K562 (cell line): ENCODE data around the gene CCDC18. TPM values are rescaled to one million over a fixed set of nuclear protein-coding genes. Genes with fewer than 3 reads are reported as not detected.

Experiments used
- FOXA1 ChIP-seq: fragments of 450-650 bp; IDR thresholded peaks from 2 replicates; pipeline ENCODE4 v1.6.1; 2016; ENCODE audit warnings: mild to moderate bottlenecking, borderline replicate concordance
- FOXP1 ChIP-seq: sonication (generic); formaldehyde crosslinking; IDR thresholded peaks from 2 replicates; pipeline ENCODE4 v1.8.0; 2022; ENCODE audit warnings: mild to moderate bottlenecking, missing genetic modification reagents
- KAT7 ChIP-seq: sonication (generic); formaldehyde crosslinking; IDR thresholded peaks from 2 replicates; pipeline ENCODE4 v1.8.0; 2022; ENCODE audit warnings: missing genetic modification reagents, mild to moderate bottlenecking, borderline replicate concordance
- NFYB ChIP-seq: IDR thresholded peaks from 2 replicates; pipeline ENCODE4 v1.6.1; 2011; ENCODE audit warnings: mild to moderate bottlenecking, moderate library complexity; ENCODE audit not compliant: insufficient read length; ENCODE audit errors: extremely low read depth
- PHF8 ChIP-seq: fragments of 200-600 bp; sonication (generic); IDR thresholded peaks from 2 replicates; pipeline ENCODE4 v1.6.1; 2012; ENCODE audit warnings: mixed run types, mild to moderate bottlenecking, inconsistent platforms, low read length, moderate library complexity, borderline replicate concordance
- POLR2B ChIP-seq: fragments of 450-650 bp; IDR thresholded peaks from 2 replicates; pipeline ENCODE4 v1.6.1; 2018; ENCODE audit warnings: low read depth; ENCODE audit not compliant: partially characterized antibody
- RAD21 ChIP-seq, 2 experiments: fragments of 250-450 bp in 1 of 2; fragments of 450-650 bp in 1 of 2; sonication (Bioruptor Pico) in 1 of 2; formaldehyde crosslinking in 1 of 2; IDR thresholded peaks in 1 of 2; conservative IDR thresholded peaks in 1 of 2; 2 replicates each; pipeline versions ENCODE4 v1.4.0 to v1.8.0; 2020 to 2022; ENCODE audit warnings: mild to moderate bottlenecking in 2 of 2, moderate library complexity in 1 of 2
- SIN3B ChIP-seq: fragments of 450-650 bp; IDR thresholded peaks from 2 replicates; pipeline ENCODE4 v1.6.1; 2017; ENCODE audit warnings: low read depth, mild to moderate bottlenecking, moderate library complexity
- TCF7L2 ChIP-seq: fragments of 150-350 bp; IDR thresholded peaks from 2 replicates; pipeline ENCODE4 v1.6.1; 2016; ENCODE audit warnings: low read depth, mild to moderate bottlenecking, low read length, moderate library complexity
- TCFL5 ChIP-seq: fragments of 250-450 bp; sonication (Bioruptor Pico); conservative IDR thresholded peaks from 2 replicates; pipeline ENCODE4 v1.6.1; 2021; ENCODE audit warnings: mild to moderate bottlenecking, moderate library complexity, matching md5 sums
- ZNF354B ChIP-seq: fragments of 250-450 bp; sonication (Bioruptor Pico); IDR thresholded peaks from 2 replicates; pipeline ENCODE4 v1.4.0; 2020
- ZNF407 ChIP-seq: fragments of 450-650 bp; IDR thresholded peaks from 2 replicates; pipeline ENCODE4 v1.6.1; 2016; ENCODE audit warnings: low read depth
- ZNF41 ChIP-seq: fragments of 250-450 bp; sonication (Bioruptor Pico); conservative IDR thresholded peaks from 2 replicates; pipeline ENCODE4 v1.4.0; 2020; ENCODE audit warnings: mild to moderate bottlenecking
- ZNF583 ChIP-seq: fragments of 250-450 bp; sonication (Bioruptor Pico); IDR thresholded peaks from 2 replicates; pipeline ENCODE4 v1.4.0; 2020
- ZSCAN32 ChIP-seq: fragments of 450-650 bp; formaldehyde crosslinking; IDR thresholded peaks from 2 replicates; pipeline ENCODE4 v1.4.0; 2020; ENCODE audit warnings: mild to moderate bottlenecking, moderate library complexity
- polyA plus RNA-seq, 8 experiments: library from polyadenylated mRNA; depleted of rRNA in 4 of 8; stranded (reverse) in 5 of 8; unstranded in 3 of 8; fragments of >200 nt; fragmentation: Nextera tagmentation in 2 of 8; fragmentation: Illumina TruSeq in 1 of 8; extraction: Ambion mirVana in 2 of 8; extraction: Trizol in 1 of 8; gene quantifications; 2 replicates each; pipeline versions ENCODE4 v1.2.1 to v1.2.3, GENCODE V29; 2011 to 2014; ENCODE audit warnings: inconsistent platforms in 1 of 8, missing spikeins in 1 of 8
- total RNA-seq, 7 experiments: library from RNA; depleted of rRNA in 6 of 7; stranded (reverse); fragments of >200 nt in 6 of 7; fragmentation: Illumina TruSeq in 2 of 7; extraction: Trizol in 2 of 7; gene quantifications; 2 replicates each; pipeline versions ENCODE4 v1.2.1 to v1.2.3, GENCODE V29; 2011 to 2021; ENCODE audit warnings: low replicate concordance in 1 of 7
- TF ChIP-seq, protein P1 (sequence below): sonication (generic); formaldehyde crosslinking; IDR thresholded peaks from 2 replicates; pipeline ENCODE4 v1.8.0; 2023; ENCODE audit warnings: mild to moderate bottlenecking, missing genetic modification reagents

The CCDC18 gene
- total and polyA plus RNA-seq, 9 of the 15 experiments (the other 6 are each of a cell fraction or from before 2014, with no cell fraction given): 19.5 to 34.2 (median 24.3) TPM

GRCh38 chr1:93179886-93180722 is 420 bp upstream of the CCDC18 start, which contains the start of gene TMED5 (continued):
- no peak for TF ChIP-seq ZNF407
- TF ChIP-seq FOXP1 (CRISPR knock-in tag): peak; percentile 84
- peak; percentile 82 for TF ChIP-seq PHF8
- peak; percentile 36 for TF ChIP-seq NFYB
- no peak for TF ChIP-seq ZNF354B (CRISPR knock-in tag)
- TF ChIP-seq ZSCAN32 (CRISPR knock-in tag): no peak
- no peak for TF ChIP-seq SIN3B
- no peak for TF ChIP-seq ZNF41
- TF ChIP-seq, protein P1, sequence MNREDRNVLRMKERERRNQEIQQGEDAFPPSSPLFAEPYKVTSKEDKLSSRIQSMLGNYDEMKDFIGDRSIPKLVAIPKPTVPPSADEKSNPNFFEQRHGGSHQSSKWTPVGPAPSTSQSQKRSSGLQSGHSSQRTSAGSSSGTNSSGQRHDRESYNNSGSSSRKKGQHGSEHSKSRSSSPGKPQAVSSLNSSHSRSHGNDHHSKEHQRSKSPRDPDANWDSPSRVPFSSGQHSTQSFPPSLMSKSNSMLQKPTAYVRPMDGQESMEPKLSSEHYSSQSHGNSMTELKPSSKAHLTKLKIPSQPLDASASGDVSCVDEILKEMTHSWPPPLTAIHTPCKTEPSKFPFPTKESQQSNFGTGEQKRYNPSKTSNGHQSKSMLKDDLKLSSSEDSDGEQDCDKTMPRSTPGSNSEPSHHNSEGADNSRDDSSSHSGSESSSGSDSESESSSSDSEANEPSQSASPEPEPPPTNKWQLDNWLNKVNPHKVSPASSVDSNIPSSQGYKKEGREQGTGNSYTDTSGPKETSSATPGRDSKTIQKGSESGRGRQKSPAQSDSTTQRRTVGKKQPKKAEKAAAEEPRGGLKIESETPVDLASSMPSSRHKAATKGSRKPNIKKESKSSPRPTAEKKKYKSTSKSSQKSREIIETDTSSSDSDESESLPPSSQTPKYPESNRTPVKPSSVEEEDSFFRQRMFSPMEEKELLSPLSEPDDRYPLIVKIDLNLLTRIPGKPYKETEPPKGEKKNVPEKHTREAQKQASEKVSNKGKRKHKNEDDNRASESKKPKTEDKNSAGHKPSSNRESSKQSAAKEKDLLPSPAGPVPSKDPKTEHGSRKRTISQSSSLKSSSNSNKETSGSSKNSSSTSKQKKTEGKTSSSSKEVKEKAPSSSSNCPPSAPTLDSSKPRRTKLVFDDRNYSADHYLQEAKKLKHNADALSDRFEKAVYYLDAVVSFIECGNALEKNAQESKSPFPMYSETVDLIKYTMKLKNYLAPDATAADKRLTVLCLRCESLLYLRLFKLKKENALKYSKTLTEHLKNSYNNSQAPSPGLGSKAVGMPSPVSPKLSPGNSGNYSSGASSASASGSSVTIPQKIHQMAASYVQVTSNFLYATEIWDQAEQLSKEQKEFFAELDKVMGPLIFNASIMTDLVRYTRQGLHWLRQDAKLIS (CRISPR knock-in tag): peak; percentile 91
- no peak for TF ChIP-seq TCF7L2
- no peak for TF ChIP-seq ZNF583 (CRISPR knock-in tag)
- TF ChIP-seq FOXA1: no peak
- peak; percentile 75; the same call in 1 of the 2 replicates for TF ChIP-seq KAT7 (CRISPR knock-in tag)
- TF ChIP-seq RAD21 (CRISPR knock-in tag; conservative IDR thresholded peaks at IDR 0.05 in 1 of 2, IDR thresholded peaks at IDR 0.05 in 1 of 2): no peak
- TF ChIP-seq TCFL5 (CRISPR knock-in tag): no peak
- peak; percentile 73 for TF ChIP-seq POLR2B
